Ectodermal cell (in vitro differentiated cells): ENCODE measurements around the gene SUFU.
A peak's percentile ranks its signal among the peaks of the same experiment; 100 is the strongest.

ENCODE experiments used
- H3K27ac ChIP-seq: 2 replicates; pipeline ENCODE4 v1.7.0; 2013; ENCODE audit warnings: mild to moderate bottlenecking, low read depth, low read length; ENCODE audit not compliant: insufficient read depth, poor library complexity, severe bottlenecking
- H3K27me3 ChIP-seq: 2 replicates; pipeline ENCODE4 v1.7.0; 2013; ENCODE audit warnings: mild to moderate bottlenecking, low read length; ENCODE audit not compliant: insufficient read depth, control insufficient read depth, poor library complexity, severe bottlenecking
- H3K36me3 ChIP-seq: one replicate; pipeline ENCODE4 v1.7.0; 2013; ENCODE audit warnings: low read length; ENCODE audit not compliant: control insufficient read depth, insufficient read depth
- H3K4me1 ChIP-seq: one replicate; pipeline ENCODE4 v1.7.0; 2013; ENCODE audit warnings: low read length; ENCODE audit not compliant: control insufficient read depth, insufficient read depth
- H3K4me3 ChIP-seq: 2 replicates; pipeline ENCODE4 v1.7.0; 2013; ENCODE audit warnings: low read depth, low read length, control low read depth; ENCODE audit not compliant: insufficient read depth
- H3K9me3 ChIP-seq: 2 replicates; pipeline ENCODE4 v1.7.0; 2013; ENCODE audit warnings: mild to moderate bottlenecking, low read length, moderate library complexity; ENCODE audit not compliant: control insufficient read depth
- WGBS, 2 experiments: methylation state at CpG; one replicate each; pipeline ENCODE4 v1.1.7; 2013; ENCODE audit warnings: missing lambda C conversion rate in 2 of 2; 5-methylcytosine and 5-hydroxymethylcytosine counted together

Gene SUFU

GRCh38 chr10:102644646-102645387, 141.0 kb downstream of the SUFU start:
- H3K4me1 ChIP-seq, result peaks cover 30% of the 10 kb centered on the region
- H3K27me3 ChIP-seq, result no peaks in the 10 kb centered on the region
- 0% methylated on average over 62 of the region's 62 CpGs for WGBS, 2 experiments
- H3K27ac ChIP-seq, result peak overlapping the region; percentile 64
- H3K36me3 ChIP-seq, result no peaks in the 10 kb centered on the region
- H3K9me3 ChIP-seq, result no peaks in the 10 kb centered on the region
- H3K4me3 ChIP-seq, result peak overlapping the region; percentile 85

GRCh38 chr10:102645388-102645740, 141.6 kb downstream of the SUFU start:
- 0 to 1% methylated on average over 12 of the region's 12 CpGs for WGBS, 2 experiments
- Histone ChIP-seq H3K4me3 (peak overlapping the region; percentile 85), H3K36me3 (no peaks in the 10 kb centered on the region), H3K27me3 (no peaks in the 10 kb centered on the region), H3K4me1 (peaks cover 36% of the 10 kb centered on the region), H3K27ac (peak overlapping the region; percentile 64), H3K9me3 (no peaks in the 10 kb centered on the region)

- 4 to 8% methylated on average over 29 of the region's 29 CpGs for WGBS, 2 experiments
- Histone ChIP-seq H3K27ac (peak overlapping the region; percentile 64), H3K4me1 (peaks cover 42% of the 10 kb centered on the region), H3K4me3 (peak overlapping the region; percentile 85), H3K36me3 (no peaks in the 10 kb centered on the region), H3K27me3 (no peaks in the 10 kb centered on the region), H3K9me3 (no peaks in the 10 kb centered on the region)
These were observed 142.2 kb downstream of the SUFU start for GRCh38 chr10:102645741-102646609.

GRCh38 chr10:102646610-102647442, 143.1 kb downstream of the SUFU start:
- no peaks in the 10 kb centered on the region for H3K36me3 ChIP-seq
- H3K4me1 ChIP-seq, result peaks cover 50% of the 10 kb centered on the region
- WGBS, 2 experiments, result 64% methylated on average over 18 of the region's 18 CpGs
- H3K27ac ChIP-seq, result no peak overlapping the region
- H3K4me3 ChIP-seq, result peak overlapping the region; percentile 85
- no peaks in the 10 kb centered on the region for H3K9me3 ChIP-seq
- no peaks in the 10 kb centered on the region for H3K27me3 ChIP-seq

GRCh38 chr10:102647443-102648268, 143.9 kb downstream of the SUFU start:
- Histone ChIP-seq H3K4me1 (peaks cover 57% of the 10 kb centered on the region), H3K36me3 (no peaks in the 10 kb centered on the region), H3K4me3 (peak overlapping the region; percentile 85), H3K27ac (no peak overlapping the region), H3K9me3 (no peaks in the 10 kb centered on the region), H3K27me3 (no peaks in the 10 kb centered on the region)
- WGBS, 2 experiments, result 62 to 66% methylated on average over 7 of the region's 7 CpGs

- no peaks in the 10 kb centered on the region for H3K27me3 ChIP-seq
- WGBS, 2 experiments, result 83 to 85% methylated on average over 12 of the region's 12 CpGs
- no peaks in the 10 kb centered on the region for H3K36me3 ChIP-seq
- peaks cover 62% of the 10 kb centered on the region for H3K4me1 ChIP-seq
- H3K27ac ChIP-seq, result peak overlapping the region; percentile 99
- H3K4me3 ChIP-seq, result peak overlapping the region; percentile 29
- H3K9me3 ChIP-seq, result no peaks in the 10 kb centered on the region
These were observed 144.6 kb downstream of the SUFU start for GRCh38 chr10:102648269-102648888.

- Histone ChIP-seq H3K4me3 (peak overlapping the region; percentile 29), H3K36me3 (no peaks in the 10 kb centered on the region), H3K27ac (peak overlapping the region; percentile 99), H3K9me3 (no peaks in the 10 kb centered on the region), H3K27me3 (no peaks in the 10 kb centered on the region), H3K4me1 (peaks cover 62% of the 10 kb centered on the region)
- WGBS, 2 experiments, result 40 to 43% methylated on average over 25 of the region's 25 CpGs
These were observed 145.4 kb downstream of the SUFU start for GRCh38 chr10:102648889-102649796.

- Histone ChIP-seq H3K4me3 (peak overlapping the region; percentile 29), H3K9me3 (no peaks in the 10 kb centered on the region), H3K27me3 (no peaks in the 10 kb centered on the region), H3K4me1 (peaks cover 62% of the 10 kb centered on the region), H3K36me3 (peaks cover 6% of the 10 kb centered on the region), H3K27ac (peak overlapping the region; percentile 99)
- 63 to 65% methylated on average over 12 of the region's 12 CpGs for WGBS, 2 experiments
These were observed 146.3 kb downstream of the SUFU start for GRCh38 chr10:102649797-102650654.
